Fibroblast of lung (primary cell): ENCODE measurements around the gene TTC3. TPM values are rescaled to one million over a fixed set of nuclear protein-coding genes. Genes with fewer than 3 reads are reported as not detected.

Experiments used
- DNase-seq, 2 donors: peaks; one replicate each; pipeline versions ENCODE4 v3.0.0 to v3.0.0-alpha.2; 2010; ENCODE audit warnings: low read depth in 2 of 2
- H2AFZ ChIP-seq: 2 replicates; pipeline ENCODE4 v1.5.1; 2012; ENCODE audit warnings: low read length, control low read depth, inconsistent platforms
- H3K27ac ChIP-seq: 2 replicates; pipeline ENCODE4 v1.5.1; 2011; ENCODE audit warnings: low read length, control low read depth; ENCODE audit not compliant: insufficient read depth
- H3K27me3 ChIP-seq: 2 replicates; pipeline ENCODE4 v1.5.1; 2011; ENCODE audit warnings: mild to moderate bottlenecking, low read length; ENCODE audit not compliant: control insufficient read depth, insufficient read depth
- H3K36me3 ChIP-seq: 2 replicates; pipeline ENCODE4 v1.5.1; 2011; ENCODE audit warnings: low read length; ENCODE audit not compliant: control insufficient read depth, insufficient read depth
- H3K4me1 ChIP-seq: 2 replicates; pipeline ENCODE4 v1.5.1; 2011; ENCODE audit warnings: low read length; ENCODE audit not compliant: control insufficient read depth, insufficient read depth; ENCODE audit errors: extremely low read depth
- H3K4me2 ChIP-seq: 2 replicates; pipeline ENCODE4 v1.5.1; 2011; ENCODE audit warnings: low read length, control low read depth; ENCODE audit not compliant: insufficient read depth; ENCODE audit errors: extremely low read depth
- H3K4me3 ChIP-seq, 4 experiments: fragments of 200-600 bp in 1 of 4; sonication (generic) in 1 of 4; replicated peaks in 1 of 4; 2 replicates each; pipeline ENCODE4 v1.5.1; 2011 to 2016; ENCODE audit warnings: low read length in 4 of 4, low read depth in 3 of 4, mild to moderate bottlenecking in 3 of 4, control low read depth in 2 of 4, inconsistent platforms in 1 of 4, mixed read lengths in 1 of 4; ENCODE audit not compliant: insufficient read depth in 1 of 4; ENCODE audit errors: control extremely low read depth in 1 of 4
- H3K79me2 ChIP-seq: 2 replicates; pipeline ENCODE4 v1.5.1; 2012; ENCODE audit warnings: mild to moderate bottlenecking, low read length, inconsistent platforms; ENCODE audit not compliant: control insufficient read depth, insufficient read depth
- H3K9ac ChIP-seq: 2 replicates; pipeline ENCODE4 v1.5.1; 2011; ENCODE audit warnings: mild to moderate bottlenecking, low read length, control low read depth; ENCODE audit not compliant: insufficient read depth
- H3K9me3 ChIP-seq: 2 replicates; pipeline ENCODE4 v1.5.1; 2012; ENCODE audit warnings: low read depth, low read length; ENCODE audit not compliant: control insufficient read depth, insufficient read depth
- H4K20me1 ChIP-seq: 2 replicates; pipeline ENCODE4 v1.5.1; 2011; ENCODE audit warnings: low read length; ENCODE audit not compliant: control insufficient read depth, insufficient read depth; ENCODE audit errors: extremely low read depth
- EZH2 ChIP-seq: IDR thresholded peaks from 2 replicates; pipeline ENCODE4 v1.5.1; 2012; ENCODE audit warnings: low read length, control low read depth, mild to moderate bottlenecking; ENCODE audit errors: missing control alignments
- polyA plus RNA-seq, 2 donors: library from polyadenylated mRNA; depleted of rRNA in 1 of 2; stranded (reverse) in 1 of 2; unstranded in 1 of 2; fragments of >200 nt; gene quantifications; 2 replicates each; pipeline ENCODE4 v1.2.1, GENCODE V29; 2011 to 2012; ENCODE audit warnings: missing spikeins in 1 of 2
- total RNA-seq: library from RNA; depleted of rRNA; stranded (reverse); fragments of >200 nt; gene quantifications from 2 replicates; pipeline ENCODE4 v1.2.1, GENCODE V29; 2014
- TF ChIP-seq, protein P1 (sequence below), 2 donors: IDR thresholded peaks in 1 of 2; conservative IDR thresholded peaks in 1 of 2; 1 replicate in 1 of 2; 2 replicates in 1 of 2; pipeline ENCODE4 v1.5.1; 2011 to 2012; ENCODE audit warnings: low read length in 2 of 2, control low read depth in 1 of 2, inconsistent platforms in 1 of 2, low read depth in 1 of 2, mild to moderate bottlenecking in 1 of 2

TTC3 gene
- total and polyA plus RNA-seq, 2 donors (not counting 1 experiment from before 2014, with no cell fraction given) = 121 to 224 TPM

DNA sequence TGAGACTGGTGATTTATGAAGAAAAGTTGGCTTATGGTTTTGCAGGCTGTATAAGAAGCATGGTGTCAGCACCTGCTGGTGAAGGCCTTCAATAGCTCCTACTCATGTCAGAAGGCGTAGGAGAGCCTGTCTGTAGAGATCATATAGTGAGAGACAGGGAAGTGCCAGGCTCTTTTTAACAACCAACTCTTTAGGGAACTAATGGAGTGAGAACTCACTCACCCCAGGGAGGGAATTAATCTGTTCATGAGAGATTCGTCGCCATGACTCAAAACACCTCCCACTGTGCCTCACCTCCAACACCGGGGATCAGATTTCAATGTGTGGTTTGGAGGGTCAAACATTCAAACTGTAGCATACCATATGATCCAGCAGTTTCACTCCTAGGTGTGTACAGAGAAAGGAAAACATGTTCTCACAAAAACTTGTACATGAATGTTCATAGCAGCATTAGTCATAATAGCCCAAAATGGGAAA is 72.6 kb downstream of the TTC3 start:
- H3K79me2 ChIP-seq = no peaks in the 10 kb centered on the region
- H3K27me3 ChIP-seq = no peaks in the 10 kb centered on the region
- H2AFZ ChIP-seq = no peak overlapping the region
- no peak overlapping the region for H3K4me3 ChIP-seq
- peaks cover 2% of the 10 kb centered on the region for H3K4me1 ChIP-seq
- peaks cover 6% of the 10 kb centered on the region for H3K36me3 ChIP-seq
- H4K20me1 ChIP-seq = no peaks in the 10 kb centered on the region
- no peak for TF ChIP-seq EZH2
- TF ChIP-seq, protein P1, sequence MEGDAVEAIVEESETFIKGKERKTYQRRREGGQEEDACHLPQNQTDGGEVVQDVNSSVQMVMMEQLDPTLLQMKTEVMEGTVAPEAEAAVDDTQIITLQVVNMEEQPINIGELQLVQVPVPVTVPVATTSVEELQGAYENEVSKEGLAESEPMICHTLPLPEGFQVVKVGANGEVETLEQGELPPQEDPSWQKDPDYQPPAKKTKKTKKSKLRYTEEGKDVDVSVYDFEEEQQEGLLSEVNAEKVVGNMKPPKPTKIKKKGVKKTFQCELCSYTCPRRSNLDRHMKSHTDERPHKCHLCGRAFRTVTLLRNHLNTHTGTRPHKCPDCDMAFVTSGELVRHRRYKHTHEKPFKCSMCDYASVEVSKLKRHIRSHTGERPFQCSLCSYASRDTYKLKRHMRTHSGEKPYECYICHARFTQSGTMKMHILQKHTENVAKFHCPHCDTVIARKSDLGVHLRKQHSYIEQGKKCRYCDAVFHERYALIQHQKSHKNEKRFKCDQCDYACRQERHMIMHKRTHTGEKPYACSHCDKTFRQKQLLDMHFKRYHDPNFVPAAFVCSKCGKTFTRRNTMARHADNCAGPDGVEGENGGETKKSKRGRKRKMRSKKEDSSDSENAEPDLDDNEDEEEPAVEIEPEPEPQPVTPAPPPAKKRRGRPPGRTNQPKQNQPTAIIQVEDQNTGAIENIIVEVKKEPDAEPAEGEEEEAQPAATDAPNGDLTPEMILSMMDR (conservative IDR thresholded peaks at IDR 0.05 in 1 of 2, IDR thresholded peaks at IDR 0.05 in 1 of 2; ENCODE audit: low read depth in 1 of 2, low read length in 2 of 2) = no peak
- DNase-seq = peak in 1 of 2 donors; percentile 78
- H3K9me3 ChIP-seq = no peaks in the 10 kb centered on the region
- no peak overlapping the region for H3K4me2 ChIP-seq
- H3K9ac ChIP-seq = no peak overlapping the region
- H3K27ac ChIP-seq = no peak overlapping the region

DNA sequence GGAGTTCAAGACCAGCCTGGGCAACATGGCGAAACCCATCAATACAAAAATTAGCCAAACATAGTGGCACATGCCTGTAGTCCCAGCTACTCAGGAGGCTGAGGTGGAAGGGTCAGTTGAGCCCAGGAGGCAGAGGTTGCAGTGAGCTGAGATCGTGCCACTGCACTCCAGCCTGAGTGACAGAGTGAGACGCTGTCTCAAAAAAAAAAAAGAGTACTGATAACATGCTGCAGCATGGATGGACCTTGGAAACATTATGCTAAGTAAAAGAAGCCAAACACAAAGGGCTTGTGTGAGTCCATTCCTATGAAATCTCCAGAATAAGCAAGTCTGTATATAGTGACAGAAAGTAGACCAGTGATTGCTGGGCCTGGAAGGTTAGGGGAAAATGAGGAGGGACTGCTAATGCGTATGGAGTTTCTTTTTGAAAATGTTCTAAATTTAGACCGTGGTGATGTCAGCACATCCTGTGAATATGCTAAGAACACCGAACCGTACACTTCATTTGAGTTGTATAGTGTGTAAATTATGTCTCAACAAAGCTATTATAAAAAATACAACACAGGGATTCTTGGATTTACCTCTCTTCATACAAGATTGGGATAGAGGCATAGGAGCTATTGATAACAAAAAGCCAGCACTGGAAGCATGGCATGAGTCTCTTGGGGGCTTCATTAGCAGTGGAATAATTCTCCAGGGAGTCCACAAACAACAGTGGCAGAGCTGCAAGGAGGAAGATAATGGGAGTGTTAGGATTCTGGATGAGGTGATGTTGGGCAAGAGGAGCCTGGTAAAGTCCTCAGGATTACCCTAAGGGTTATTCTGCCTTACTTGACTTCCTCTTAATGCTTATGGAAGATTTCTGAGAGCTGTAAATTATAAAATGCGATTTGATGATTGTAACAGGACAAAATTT is 73.5 kb downstream of the TTC3 start:
- TF ChIP-seq EZH2 = no peak
- TF ChIP-seq, protein P1 (conservative IDR thresholded peaks at IDR 0.05 in 1 of 2, IDR thresholded peaks at IDR 0.05 in 1 of 2; ENCODE audit: low read depth in 1 of 2, low read length in 2 of 2) = no peak
- Histone ChIP-seq H3K9ac (no peak overlapping the region), H3K4me1 (peaks cover 2% of the 10 kb centered on the region), H3K27ac (no peak overlapping the region), H3K36me3 (peaks cover 6% of the 10 kb centered on the region), H3K4me2 (no peak overlapping the region), H3K79me2 (no peaks in the 10 kb centered on the region), H3K9me3 (no peaks in the 10 kb centered on the region), H3K4me3 (no peak overlapping the region), H2AFZ (no peak overlapping the region), H4K20me1 (no peaks in the 10 kb centered on the region), H3K27me3 (no peaks in the 10 kb centered on the region)
- DNase-seq = peak in 1 of 2 donors; percentile 22

DNA sequence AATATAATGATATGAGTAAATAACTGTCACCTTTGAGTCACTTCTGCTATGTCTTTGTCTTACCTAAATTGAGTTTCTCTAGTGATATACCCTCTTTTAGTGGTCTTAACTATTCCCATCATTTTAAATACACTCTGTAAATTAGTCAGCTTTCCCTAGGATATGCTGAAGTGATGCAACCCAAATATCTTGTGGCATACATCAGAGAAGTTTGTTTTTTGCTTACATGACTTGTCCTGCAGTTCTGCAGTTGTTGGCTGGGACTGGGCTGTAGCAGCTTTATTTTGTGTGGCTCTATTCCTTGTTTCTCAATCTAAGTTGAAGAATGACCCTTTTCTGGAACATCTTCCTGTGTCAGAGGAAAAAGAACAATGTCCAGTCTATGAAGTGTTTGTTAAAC is 76.4 kb downstream of the TTC3 start:
- no peak overlapping the region for H3K4me2 ChIP-seq
- H3K4me3 ChIP-seq = no peak overlapping the region
- H3K4me1 ChIP-seq = peaks cover 2% of the 10 kb centered on the region
- DNase-seq = peak; percentile 47 to 87
- H3K27me3 ChIP-seq = no peaks in the 10 kb centered on the region
- H3K36me3 ChIP-seq = peaks cover 13% of the 10 kb centered on the region
- TF ChIP-seq EZH2 = no peak
- TF ChIP-seq, protein P1 (conservative IDR thresholded peaks at IDR 0.05 in 1 of 2, IDR thresholded peaks at IDR 0.05 in 1 of 2; ENCODE audit: low read depth in 1 of 2, low read length in 2 of 2) = no peak
- no peaks in the 10 kb centered on the region for H3K9me3 ChIP-seq
- H2AFZ ChIP-seq = no peak overlapping the region
- H3K79me2 ChIP-seq = no peaks in the 10 kb centered on the region
- H3K27ac ChIP-seq = no peak overlapping the region
- no peaks in the 10 kb centered on the region for H4K20me1 ChIP-seq
- H3K9ac ChIP-seq = no peak overlapping the region
